Gastroesophageal sphincter (tissue), 3 donors: ENCODE measurements around the gene CIRBP.

Experiments used
- EP300 ChIP-seq: sonication (generic); formaldehyde crosslinking; IDR thresholded peaks from one replicate; pipeline ENCODE4 v1.6.1; 2017; ENCODE audit warnings: antibody characterized with exemption, mild to moderate bottlenecking
- POLR2A ChIP-seq, 2 donors: fragments of 450-650 bp; IDR thresholded peaks; one replicate each; pipeline ENCODE4 v1.6.1; 2017; ENCODE audit warnings: antibody characterized with exemption in 2 of 2, mild to moderate bottlenecking in 2 of 2, moderate library complexity in 1 of 2
- TF ChIP-seq, protein P1 (sequence below), 4 experiments: fragments of 200-600 bp in 2 of 4; fragments of 450-650 bp in 2 of 4; sonication (generic) in 1 of 4; IDR thresholded peaks; one replicate each; pipeline ENCODE4 v1.5.1; 2017 to 2019; ENCODE audit warnings: antibody characterized with exemption in 4 of 4, mild to moderate bottlenecking in 2 of 4, moderate library complexity in 2 of 4

- TF ChIP-seq, protein P1, sequence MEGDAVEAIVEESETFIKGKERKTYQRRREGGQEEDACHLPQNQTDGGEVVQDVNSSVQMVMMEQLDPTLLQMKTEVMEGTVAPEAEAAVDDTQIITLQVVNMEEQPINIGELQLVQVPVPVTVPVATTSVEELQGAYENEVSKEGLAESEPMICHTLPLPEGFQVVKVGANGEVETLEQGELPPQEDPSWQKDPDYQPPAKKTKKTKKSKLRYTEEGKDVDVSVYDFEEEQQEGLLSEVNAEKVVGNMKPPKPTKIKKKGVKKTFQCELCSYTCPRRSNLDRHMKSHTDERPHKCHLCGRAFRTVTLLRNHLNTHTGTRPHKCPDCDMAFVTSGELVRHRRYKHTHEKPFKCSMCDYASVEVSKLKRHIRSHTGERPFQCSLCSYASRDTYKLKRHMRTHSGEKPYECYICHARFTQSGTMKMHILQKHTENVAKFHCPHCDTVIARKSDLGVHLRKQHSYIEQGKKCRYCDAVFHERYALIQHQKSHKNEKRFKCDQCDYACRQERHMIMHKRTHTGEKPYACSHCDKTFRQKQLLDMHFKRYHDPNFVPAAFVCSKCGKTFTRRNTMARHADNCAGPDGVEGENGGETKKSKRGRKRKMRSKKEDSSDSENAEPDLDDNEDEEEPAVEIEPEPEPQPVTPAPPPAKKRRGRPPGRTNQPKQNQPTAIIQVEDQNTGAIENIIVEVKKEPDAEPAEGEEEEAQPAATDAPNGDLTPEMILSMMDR (IDR thresholded peaks at IDR 0.05): no peak
- no peak for TF ChIP-seq EP300
- no peak for TF ChIP-seq POLR2A (IDR thresholded peaks at IDR 0.05)
Measured at GRCh38 chr19:1230783-1231489, 38.2 kb upstream of the CIRBP start.
